ENCODE data around the gene UTP3. TPM values are rescaled to one million over a fixed set of nuclear protein-coding genes. Genes with fewer than 3 reads are reported as not detected.

The UTP3 gene
- total RNA-seq, 1 experiment from 2014 or later: 33.7 TPM

GRCh38 chr4:70711599-70711998 lies 23.3 kb downstream of the UTP3 start:
- Histone ChIP-seq H3K4me1 (ENCODE audit: control insufficient read depth in 1 of 2, insufficient read depth in 2 of 2, low read length in 2 of 2) (peaks cover 3 to 6% of the 10 kb centered on the region in 2 experiments; a peak in 3 of 4 replicates), H3K27ac (ENCODE audit: low read depth, low read length) (no peak overlapping the region), H3K36me3 (ENCODE audit: control insufficient read depth in 1 of 2, insufficient read depth in 2 of 2, low read length in 2 of 2) (no peaks in the 10 kb centered on the region), H3K4me3 (replicated peaks in 1 of 2; ENCODE audit: low read depth in 1 of 2, low read length in 2 of 2) (no peak overlapping the region), H2AFZ (ENCODE audit: low read depth, low read length, poor library complexity, severe bottlenecking) (no peak overlapping the region), H3K79me2 (ENCODE audit: insufficient read depth, low read length) (peaks cover 50% of the 10 kb centered on the region), H3K9ac (ENCODE audit: low read length) (no peak overlapping the region), H3K9me2 (ENCODE audit: insufficient read depth) (no peaks in the 10 kb centered on the region), H3K4me2 (ENCODE audit: low read length) (no peak overlapping the region), H4K20me1 (ENCODE audit: insufficient read depth) (no peaks in the 10 kb centered on the region), H3K9me3 (ENCODE audit: control insufficient read depth in 1 of 2, insufficient read depth in 1 of 2, low read depth in 1 of 2, low read length in 2 of 2) (no peaks in the 10 kb centered on the region), H3K27me3 (ENCODE audit: insufficient read depth, low read length) (no peaks in the 10 kb centered on the region)
- ChIA-PET POLR2A (interaction anchor here (0.6 kb wide), 1 partner anchor 40 kb away, joined by 6 read pairs; no protein-coding TSS in a partner anchor), CTCF (no interaction called here), RAD21 (ENCODE audit: low non-redundant PET in 1 of 2, low total read pairs in 2 of 2, uncharacterized antibody in 2 of 2, unreplicated experiment in 2 of 2) (no interaction called here)
- TF ChIP-seq CEBPB (IDR thresholded peaks at IDR 0.05; ENCODE audit: low read depth) (no peak), ZBTB33 (IDR thresholded peaks at IDR 0.05; ENCODE audit: extremely low read depth, insufficient replicate concordance, low read length) (no peak), RAD21 (IDR thresholded peaks at IDR 0.05; ENCODE audit: low read depth) (no peak), SRF (IDR thresholded peaks at IDR 0.05; ENCODE audit: low read depth) (no peak), EZH2phosphoT487 (IDR thresholded peaks at IDR 0.05; ENCODE audit: borderline replicate concordance) (no peak), EGR1 (IDR thresholded peaks at IDR 0.05; ENCODE audit: low read depth) (no peak)
- DNase-seq (ENCODE audit: low read depth, low spot score) (no peak), ATAC-seq (no peak)
- intact Hi-C loops (cut with micrococcal nuclease): no loop called here
- BruUV-seq (replicated peaks): no TSS peak

- TF ChIP-seq, protein P1, sequence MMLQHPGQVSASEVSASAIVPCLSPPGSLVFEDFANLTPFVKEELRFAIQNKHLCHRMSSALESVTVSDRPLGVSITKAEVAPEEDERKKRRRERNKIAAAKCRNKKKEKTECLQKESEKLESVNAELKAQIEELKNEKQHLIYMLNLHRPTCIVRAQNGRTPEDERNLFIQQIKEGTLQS (IDR thresholded peaks at IDR 0.05): no peak
- no peak for TF ChIP-seq ZFX (IDR thresholded peaks at IDR 0.05)
- no peak for TF ChIP-seq POLR2A (IDR thresholded peaks at IDR 0.05; ENCODE audit: borderline replicate concordance, extremely low read depth, insufficient read depth, insufficient read length)
- no peak for TF ChIP-seq SP1 (IDR thresholded peaks at IDR 0.05; ENCODE audit: low read depth)
- TF ChIP-seq JUND (IDR thresholded peaks at IDR 0.05): no peak
- no peak for TF ChIP-seq SRF (IDR thresholded peaks at IDR 0.05; ENCODE audit: low read depth)
- TF ChIP-seq FOSL1 (IDR thresholded peaks at IDR 0.05; ENCODE audit: low read depth): no peak
- no peak for TF ChIP-seq ZNF274 (IDR thresholded peaks at IDR 0.05; ENCODE audit: low read depth, low read length)
- TF ChIP-seq TCF7L2 (IDR thresholded peaks at IDR 0.05; ENCODE audit: borderline replicate concordance, extremely low read depth, insufficient read depth, insufficient read length): no peak
- no peak for TF ChIP-seq SIN3A (IDR thresholded peaks at IDR 0.05; ENCODE audit: low read depth)
- TF ChIP-seq EGR1 (IDR thresholded peaks at IDR 0.05; ENCODE audit: low read depth): no peak
- no peak for TF ChIP-seq REST (IDR thresholded peaks at IDR 0.05; ENCODE audit: low read depth)
- TF ChIP-seq CBX3 (IDR thresholded peaks at IDR 0.05; ENCODE audit: low read depth): no peak
Observed at GRCh38 chr4:70712150-70712549, 23.8 kb downstream of the UTP3 start.

More at GRCh38 chr4:70712150-70712549, 23.8 kb downstream of the UTP3 start:
- POLR2A ChIA-PET: interaction anchor here (0.6 kb wide), 1 partner anchor 41 kb away, joined by 6 read pairs; no protein-coding TSS in a partner anchor
- peaks cover 0 to under 1% of the 10 kb centered on the region in 2 experiments; a peak in 1 of 4 replicates for H3K4me1 ChIP-seq (ENCODE audit: control insufficient read depth in 1 of 2, insufficient read depth in 2 of 2, low read length in 2 of 2)
- RAD21 ChIA-PET (ENCODE audit: low non-redundant PET in 1 of 2, low total read pairs in 2 of 2, uncharacterized antibody in 2 of 2, unreplicated experiment in 2 of 2): no interaction called here
- H3K9ac ChIP-seq (ENCODE audit: low read length): no peak overlapping the region
- H3K9me3 ChIP-seq (ENCODE audit: control insufficient read depth in 1 of 2, insufficient read depth in 1 of 2, low read depth in 1 of 2, low read length in 2 of 2): no peaks in the 10 kb centered on the region
- no peaks in the 10 kb centered on the region for H3K27me3 ChIP-seq (ENCODE audit: insufficient read depth, low read length)
- H3K27ac ChIP-seq (ENCODE audit: low read depth, low read length): no peak overlapping the region
- no peak overlapping the region for H3K4me2 ChIP-seq (ENCODE audit: low read length)
- DNase-seq (ENCODE audit: low read depth, low spot score): no peak
- H2AFZ ChIP-seq (ENCODE audit: low read depth, low read length, poor library complexity, severe bottlenecking): no peak overlapping the region
- CTCF ChIA-PET: no interaction called here
- BruUV-seq (replicated peaks): no TSS peak
- intact Hi-C loops (cut with micrococcal nuclease): no loop called here
- no peak for ATAC-seq
- H3K36me3 ChIP-seq (ENCODE audit: control insufficient read depth in 1 of 2, insufficient read depth in 2 of 2, low read length in 2 of 2): no peaks in the 10 kb centered on the region
- peaks cover 44% of the 10 kb centered on the region for H3K79me2 ChIP-seq (ENCODE audit: insufficient read depth, low read length)
- no peaks in the 10 kb centered on the region for H3K9me2 ChIP-seq (ENCODE audit: insufficient read depth)
- H4K20me1 ChIP-seq (ENCODE audit: insufficient read depth): no peaks in the 10 kb centered on the region
- H3K4me3 ChIP-seq (replicated peaks in 1 of 2; ENCODE audit: low read depth in 1 of 2, low read length in 2 of 2): no peak overlapping the region

All from HCT116 (cell line).